ENCODE results near the gene CPT2. TPM values are rescaled to one million over a fixed set of nuclear protein-coding genes. Genes with fewer than 3 reads are reported as not detected.

CPT2 gene
- total and polyA plus RNA-seq, 2 of the 13 experiments (the other 11 are each of a cell fraction or from before 2014, with no cell fraction given): 12.6 to 14.6 TPM

- TF ChIP-seq ZNF646 (CRISPR knock-in tag; IDR thresholded peaks at IDR 0.05): 0 out of 2 replicates have a peak, but pooled peaks have one; percentile 44
- no peak for TF ChIP-seq ELF4 (CRISPR knock-in tag; IDR thresholded peaks at IDR 0.05; ENCODE audit: borderline replicate concordance)
- TF ChIP-seq TFAP4 (IDR thresholded peaks at IDR 0.05; ENCODE audit: borderline replicate concordance, low read depth): peak; percentile 96
- TF ChIP-seq ZGPAT (CRISPR knock-in tag; IDR thresholded peaks at IDR 0.05): peak; percentile 89
- peak; percentile 64; the same call in 1 of the 2 replicates for TF ChIP-seq ZNF746 (CRISPR knock-in tag; IDR thresholded peaks at IDR 0.05)
- TF ChIP-seq RELA (CRISPR knock-in tag; IDR thresholded peaks at IDR 0.05): peak; percentile 68
- 0 out of 2 replicates have a peak, but pooled peaks have one; percentile 16 for TF ChIP-seq NR1H2 (CRISPR knock-in tag; IDR thresholded peaks at IDR 0.05; ENCODE audit: borderline replicate concordance, low read depth)
- TF ChIP-seq YY1 (IDR thresholded peaks at IDR 0.05; ENCODE audit: insufficient read depth, insufficient replicate concordance, low read depth, low read length): peak; percentile 65
- no peak for TF ChIP-seq HMGA1 (CRISPR knock-in tag; conservative IDR thresholded peaks at IDR 0.05)
- 0 out of 2 replicates have a peak, but pooled peaks have one; percentile 66 for TF ChIP-seq ZFP1 (CRISPR knock-in tag; IDR thresholded peaks at IDR 0.05)
- 0 out of 2 replicates have a peak, but pooled peaks have one; percentile 33 for TF ChIP-seq ZNF451 (CRISPR knock-in tag; IDR thresholded peaks at IDR 0.05)
- peak; percentile 81 for TF ChIP-seq ZSCAN29 (CRISPR knock-in tag; conservative IDR thresholded peaks at IDR 0.05)
- TF ChIP-seq ZNF614 (CRISPR knock-in tag; IDR thresholded peaks at IDR 0.05; ENCODE audit: borderline replicate concordance): peak; percentile 93
- TF ChIP-seq ZNF792 (CRISPR knock-in tag; IDR thresholded peaks at IDR 0.05): peak; percentile 65; the same call in 1 of the 2 replicates
- peak; percentile 83 for TF ChIP-seq IKZF5 (CRISPR knock-in tag; IDR thresholded peaks at IDR 0.05)
- no peak for TF ChIP-seq ZNF160 (CRISPR knock-in tag; IDR thresholded peaks at IDR 0.05)
- no peak for TF ChIP-seq CREB3 (CRISPR knock-in tag; IDR thresholded peaks at IDR 0.05)
Observed at GRCh38 chr1:53238197-53239155, 41.9 kb downstream of the CPT2 start, which contains the start of gene MAGOH (continued).
